ENCODE measurements around the gene SON.

DNA sequence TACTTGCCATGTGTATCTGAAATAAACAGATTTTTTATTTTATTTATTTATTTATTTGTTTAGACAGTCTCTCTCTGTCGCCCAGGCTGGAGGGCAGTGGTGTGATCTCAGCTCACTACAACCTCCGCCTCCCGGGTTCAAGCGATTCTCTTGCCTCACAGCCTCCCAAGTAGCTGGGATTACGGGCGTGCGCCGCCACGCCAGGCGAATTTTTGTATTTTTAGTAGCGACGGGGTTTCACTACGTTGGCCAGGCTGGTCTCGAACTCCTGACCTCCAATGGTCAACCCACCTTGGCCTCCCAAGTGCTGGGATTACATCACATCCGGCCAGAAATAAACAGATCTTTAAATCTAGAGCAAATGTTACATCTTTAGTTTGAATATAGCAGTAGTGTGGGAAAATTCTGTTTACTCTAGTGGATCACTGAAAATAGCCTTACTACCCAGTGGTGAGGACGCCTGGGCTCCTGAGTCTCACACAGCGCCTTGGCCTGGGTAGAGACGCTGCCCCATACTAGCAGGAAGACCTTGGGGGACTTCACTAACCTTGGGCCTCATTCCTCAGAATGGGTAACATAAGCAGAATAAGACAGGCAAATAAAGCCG, 1.6 kb upstream of the SON start:
- TF ChIP-seq, protein P1, sequence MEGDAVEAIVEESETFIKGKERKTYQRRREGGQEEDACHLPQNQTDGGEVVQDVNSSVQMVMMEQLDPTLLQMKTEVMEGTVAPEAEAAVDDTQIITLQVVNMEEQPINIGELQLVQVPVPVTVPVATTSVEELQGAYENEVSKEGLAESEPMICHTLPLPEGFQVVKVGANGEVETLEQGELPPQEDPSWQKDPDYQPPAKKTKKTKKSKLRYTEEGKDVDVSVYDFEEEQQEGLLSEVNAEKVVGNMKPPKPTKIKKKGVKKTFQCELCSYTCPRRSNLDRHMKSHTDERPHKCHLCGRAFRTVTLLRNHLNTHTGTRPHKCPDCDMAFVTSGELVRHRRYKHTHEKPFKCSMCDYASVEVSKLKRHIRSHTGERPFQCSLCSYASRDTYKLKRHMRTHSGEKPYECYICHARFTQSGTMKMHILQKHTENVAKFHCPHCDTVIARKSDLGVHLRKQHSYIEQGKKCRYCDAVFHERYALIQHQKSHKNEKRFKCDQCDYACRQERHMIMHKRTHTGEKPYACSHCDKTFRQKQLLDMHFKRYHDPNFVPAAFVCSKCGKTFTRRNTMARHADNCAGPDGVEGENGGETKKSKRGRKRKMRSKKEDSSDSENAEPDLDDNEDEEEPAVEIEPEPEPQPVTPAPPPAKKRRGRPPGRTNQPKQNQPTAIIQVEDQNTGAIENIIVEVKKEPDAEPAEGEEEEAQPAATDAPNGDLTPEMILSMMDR (IDR thresholded peaks at IDR 0.05), result no peak
- TF ChIP-seq POLR2A (IDR thresholded peaks at IDR 0.05), result no peak
